VCaP (cell line): Measurements from ENCODE around the gene SSH2.

Experiments
- H3K27ac ChIP-seq: fragments of 450-650 bp; 2 replicates; pipeline ENCODE4 v1.5.1; 2017
- TF ChIP-seq, protein P1 (sequence below): fragments of 450-650 bp; conservative IDR thresholded peaks from 2 replicates; pipeline ENCODE4 v1.5.1; 2017; ENCODE audit warnings: mild to moderate bottlenecking, moderate library complexity

The SSH2 gene

DNA sequence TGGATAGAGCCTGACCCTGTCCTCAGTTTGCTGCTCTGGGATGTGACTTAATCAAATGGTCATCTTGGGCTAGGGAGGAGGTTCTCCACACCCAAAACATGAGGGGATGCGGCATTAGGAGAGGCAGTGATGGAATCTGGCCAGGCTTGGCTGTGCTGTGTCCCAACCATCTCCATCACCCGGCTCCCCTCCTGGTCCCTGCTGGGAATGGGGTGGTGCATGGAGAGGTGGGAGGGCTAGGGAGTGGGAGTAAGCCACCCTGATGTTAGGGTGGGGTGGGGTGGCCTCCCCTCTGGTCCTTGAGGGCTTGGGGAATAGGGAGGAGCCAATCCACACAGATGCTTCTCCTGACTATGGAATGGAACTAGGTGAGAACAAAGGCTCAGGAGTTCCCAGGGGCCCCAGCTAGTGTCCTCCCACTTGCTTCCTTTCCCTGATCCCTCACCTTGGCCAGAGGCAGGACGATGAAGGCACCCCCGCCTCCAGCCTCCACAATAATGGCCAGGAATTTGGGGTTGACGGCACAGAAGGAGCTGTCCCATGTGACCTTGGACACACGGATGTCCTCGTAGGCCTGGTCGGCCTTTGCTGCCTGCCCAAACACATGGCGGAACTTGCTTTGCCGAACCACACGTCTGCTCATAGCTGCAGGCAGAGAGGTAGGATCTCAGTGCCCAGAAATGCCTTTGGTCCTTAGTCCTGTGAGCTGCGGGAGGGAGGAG is 309.1 kb downstream of the SSH2 start:
- TF ChIP-seq, protein P1, sequence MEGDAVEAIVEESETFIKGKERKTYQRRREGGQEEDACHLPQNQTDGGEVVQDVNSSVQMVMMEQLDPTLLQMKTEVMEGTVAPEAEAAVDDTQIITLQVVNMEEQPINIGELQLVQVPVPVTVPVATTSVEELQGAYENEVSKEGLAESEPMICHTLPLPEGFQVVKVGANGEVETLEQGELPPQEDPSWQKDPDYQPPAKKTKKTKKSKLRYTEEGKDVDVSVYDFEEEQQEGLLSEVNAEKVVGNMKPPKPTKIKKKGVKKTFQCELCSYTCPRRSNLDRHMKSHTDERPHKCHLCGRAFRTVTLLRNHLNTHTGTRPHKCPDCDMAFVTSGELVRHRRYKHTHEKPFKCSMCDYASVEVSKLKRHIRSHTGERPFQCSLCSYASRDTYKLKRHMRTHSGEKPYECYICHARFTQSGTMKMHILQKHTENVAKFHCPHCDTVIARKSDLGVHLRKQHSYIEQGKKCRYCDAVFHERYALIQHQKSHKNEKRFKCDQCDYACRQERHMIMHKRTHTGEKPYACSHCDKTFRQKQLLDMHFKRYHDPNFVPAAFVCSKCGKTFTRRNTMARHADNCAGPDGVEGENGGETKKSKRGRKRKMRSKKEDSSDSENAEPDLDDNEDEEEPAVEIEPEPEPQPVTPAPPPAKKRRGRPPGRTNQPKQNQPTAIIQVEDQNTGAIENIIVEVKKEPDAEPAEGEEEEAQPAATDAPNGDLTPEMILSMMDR = no peak
- no peak overlapping the region for H3K27ac ChIP-seq

DNA sequence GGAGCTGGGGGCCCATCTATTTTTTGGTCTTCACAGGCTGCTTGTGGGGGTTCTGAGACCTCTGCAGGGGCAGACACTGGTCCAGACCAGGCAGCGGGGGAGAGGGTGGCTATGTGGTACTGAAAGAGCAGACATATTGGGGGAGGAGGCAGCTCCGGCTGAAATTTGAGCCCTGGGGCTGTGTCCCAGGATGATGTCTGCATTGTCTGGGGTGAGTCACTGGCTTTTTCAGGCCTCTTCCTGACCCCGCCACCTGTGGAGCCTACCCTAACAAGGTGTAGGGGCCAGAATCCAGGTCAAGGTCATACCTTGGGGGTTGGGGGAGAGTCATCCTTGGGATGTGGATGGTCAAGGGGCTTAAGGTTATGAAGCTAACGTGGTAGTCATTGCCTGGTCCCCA is 309.8 kb downstream of the SSH2 start:
- H3K27ac ChIP-seq = no peak overlapping the region
- TF ChIP-seq, protein P1 = no peak

DNA sequence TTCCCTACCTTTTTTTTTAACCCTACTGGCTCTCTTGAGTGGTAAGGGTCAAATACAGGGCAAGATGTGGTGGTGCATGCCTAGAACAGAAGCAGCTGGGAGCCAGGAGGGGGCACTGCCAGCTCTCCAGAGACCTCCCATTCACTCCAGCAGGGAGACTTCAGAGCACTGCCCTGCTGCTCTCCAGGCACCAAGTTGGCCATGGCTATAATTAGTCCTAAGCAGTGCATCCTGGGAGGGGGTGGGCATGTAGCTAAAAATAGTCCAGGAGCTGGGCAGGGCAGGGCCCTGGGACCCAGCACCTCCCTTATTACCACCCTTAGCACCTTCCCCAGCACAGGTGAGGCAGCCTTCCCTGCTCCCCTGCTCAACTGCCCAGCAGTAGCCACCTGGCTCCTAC is 310.8 kb downstream of the SSH2 start:
- no peak overlapping the region for H3K27ac ChIP-seq
- TF ChIP-seq, protein P1 = peak; percentile 38

DNA sequence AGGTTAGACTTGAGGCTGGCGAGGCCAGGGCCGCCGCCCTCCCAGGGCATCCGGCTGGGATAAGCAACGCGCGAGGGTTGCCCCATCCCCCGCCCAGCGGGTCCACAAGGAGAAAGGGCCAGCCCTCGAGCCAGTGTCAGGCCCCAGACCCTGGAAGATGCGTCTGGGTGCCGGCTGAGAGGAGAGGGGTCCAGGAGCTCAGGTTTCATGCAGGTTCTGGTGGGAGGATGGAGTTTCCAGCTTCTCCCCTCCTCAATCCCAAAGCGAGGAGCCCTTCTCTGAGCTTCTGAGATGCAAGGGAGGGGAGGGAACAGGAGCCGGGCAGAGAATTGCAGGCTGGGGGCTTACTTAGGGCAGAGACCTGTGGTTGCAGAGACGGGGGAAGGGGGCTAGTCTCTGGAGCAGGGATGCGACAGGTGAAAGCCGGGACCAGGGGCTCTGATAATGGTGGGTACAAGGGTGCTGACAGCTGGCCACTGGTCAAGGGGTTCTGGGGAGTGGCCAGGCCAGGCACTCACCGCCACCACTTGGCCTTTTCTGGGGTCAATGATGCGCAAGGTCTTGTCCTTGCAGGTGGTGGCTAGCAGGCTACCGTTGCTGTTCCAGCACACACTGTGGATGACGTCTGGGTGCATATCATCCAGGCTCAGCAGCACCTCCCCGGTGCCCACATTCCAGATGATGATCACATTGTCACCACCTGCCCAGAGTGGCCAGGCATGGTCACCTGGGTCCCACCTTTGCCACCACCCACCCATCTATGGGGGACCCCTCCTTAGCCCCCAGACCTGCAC is 311.6 kb downstream of the SSH2 start:
- H3K27ac ChIP-seq = peak overlapping the region; percentile 86
- TF ChIP-seq, protein P1 = peak; percentile 75

- TF ChIP-seq, protein P1 = peak; percentile 100
- H3K27ac ChIP-seq = peak overlapping the region; percentile 86
Observed at GRCh38 chr17:29617481-29618271, 312.4 kb downstream of the SSH2 start.

- H3K27ac ChIP-seq = peak overlapping the region; percentile 86
- TF ChIP-seq, protein P1 = peak; percentile 90
Observed at GRCh38 chr17:29617125-29617480, 312.9 kb downstream of the SSH2 start.
